Esophagus squamous epithelium (tissue), 5 donors: ENCODE data around the gene TCF3. TPM values are rescaled to one million over a fixed set of nuclear protein-coding genes. Genes with fewer than 3 reads are reported as not detected.

ENCODE experiments used
- DNase-seq: peaks from one replicate; lab custom pipeline; 2025; lab: John Stamatoyannopoulos, UW
- H3K27ac ChIP-seq, 4 donors: fragments of 200-600 bp; sonication (generic); one replicate each; pipeline ENCODE4 v1.5.1; 2016 to 2019; ENCODE audit warnings: mild to moderate bottlenecking in 1 of 4
- H3K27me3 ChIP-seq, 4 donors: fragments of 200-600 bp; sonication (generic); 1 replicate in 3 of 4; 2 replicates in 1 of 4; pipeline versions ENCODE4 v1.5.1 to v1.6.0; 2017 to 2021; ENCODE audit warnings: antibody characterized with exemption in 1 of 4
- H3K36me3 ChIP-seq, 3 donors: fragments of 200-600 bp; sonication (generic); one replicate each; pipeline ENCODE4 v1.5.1; 2016 to 2019
- H3K4me1 ChIP-seq, 3 donors: fragments of 200-600 bp; sonication (generic); one replicate each; pipeline ENCODE4 v1.5.1; 2017 to 2019
- H3K4me3 ChIP-seq, 4 donors: fragments of 200-600 bp; sonication (generic); 1 replicate in 3 of 4; 2 replicates in 1 of 4; pipeline ENCODE4 v1.5.1; 2016 to 2019; ENCODE audit warnings: mild to moderate bottlenecking in 2 of 4, moderate library complexity in 1 of 4
- H3K9me3 ChIP-seq, 3 donors: fragments of 200-600 bp; sonication (generic); one replicate each; pipeline ENCODE4 v1.5.1; 2016 to 2019
- CTCF ChIP-seq, 6 experiments: fragments of 450-650 bp in 4 of 6; fragments of 200-600 bp in 2 of 6; sonication (generic) in 2 of 6; IDR thresholded peaks; one replicate each; pipeline ENCODE4 v1.5.1; 2016 to 2019; ENCODE audit warnings: antibody characterized with exemption in 6 of 6, mild to moderate bottlenecking in 4 of 6, moderate library complexity in 4 of 6
- POLR2A ChIP-seq, 4 donors: fragments of 450-650 bp; IDR thresholded peaks; one replicate each; pipeline ENCODE4 v1.6.1; 2017; ENCODE audit warnings: antibody characterized with exemption in 4 of 4, mild to moderate bottlenecking in 4 of 4, moderate library complexity in 3 of 4
- WGBS, 2 donors: methylation state at CpG; one replicate each; pipeline ENCODE4 v1.1.5; 2018; 5-methylcytosine and 5-hydroxymethylcytosine counted together
- intact Hi-C: fragments of 100-400 bp; cut with DNase I; formaldehyde crosslinking; loops from one replicate; pipeline ENCODE4 v1.15.0; 2022
- total RNA-seq, 4 donors: library from RNA; depleted of rRNA; stranded (reverse); fragments of >200 nt; gene quantifications; one replicate each; pipeline ENCODE4 v1.1.0, GENCODE V29; 2016
- donor health status: DM: yes; HTN: yes; CAD: no.

The TCF3 gene
- total RNA-seq, 4 donors from 2014 or later = 29.9 to 66.0 (median 47.9) TPM

GRCh38 chr19:1650650-1651567 is 1.5 kb downstream of the TCF3 start:
- no peaks in the 10 kb centered on the region for H3K9me3 ChIP-seq
- TF ChIP-seq CTCF (IDR thresholded peaks at IDR 0.05) (no peak), POLR2A (IDR thresholded peaks at IDR 0.05) (no peak)
- no peaks in the 10 kb centered on the region for H3K27me3 ChIP-seq
- 2 to 11% methylated on average over 23 to 24 of the region's 36 CpGs for WGBS, 2 donors
- intact Hi-C loops = no loop called here
- peak overlapping the region; percentile 65 to 100 (median 99) for H3K27ac ChIP-seq
- peaks cover 0 to 35% (median 2%) of the 10 kb centered on the region in 3 donors for H3K36me3 ChIP-seq
- no peak for DNase-seq
- H3K4me3 ChIP-seq = peak overlapping the region; percentile 75 to 96 (median 88)
- peaks cover 8 to 57% (median 12%) of the 10 kb centered on the region in 3 donors for H3K4me1 ChIP-seq

GRCh38 chr19:1649706-1650649 is 2.4 kb downstream of the TCF3 start:
- intact Hi-C loops = no loop called here
- Histone ChIP-seq H3K4me1 (peaks cover 8 to 57% (median 12%) of the 10 kb centered on the region in 3 donors), H3K27me3 (no peaks in the 10 kb centered on the region), H3K9me3 (no peaks in the 10 kb centered on the region), H3K4me3 (peak overlapping the region in 2 of 4 donors; percentile 94 to 96), H3K36me3 (peaks cover 6 to 45% (median 10%) of the 10 kb centered on the region in 3 donors), H3K27ac (peak overlapping the region in 3 of 4 donors; percentile 7 to 98 (median 65))
- WGBS, 2 donors = 80 to 85% methylated on average over 4 to 11 of the region's 20 CpGs
- TF ChIP-seq POLR2A (IDR thresholded peaks at IDR 0.05) (no peak), CTCF (IDR thresholded peaks at IDR 0.05) (no peak)
- no peak for DNase-seq

DNA sequence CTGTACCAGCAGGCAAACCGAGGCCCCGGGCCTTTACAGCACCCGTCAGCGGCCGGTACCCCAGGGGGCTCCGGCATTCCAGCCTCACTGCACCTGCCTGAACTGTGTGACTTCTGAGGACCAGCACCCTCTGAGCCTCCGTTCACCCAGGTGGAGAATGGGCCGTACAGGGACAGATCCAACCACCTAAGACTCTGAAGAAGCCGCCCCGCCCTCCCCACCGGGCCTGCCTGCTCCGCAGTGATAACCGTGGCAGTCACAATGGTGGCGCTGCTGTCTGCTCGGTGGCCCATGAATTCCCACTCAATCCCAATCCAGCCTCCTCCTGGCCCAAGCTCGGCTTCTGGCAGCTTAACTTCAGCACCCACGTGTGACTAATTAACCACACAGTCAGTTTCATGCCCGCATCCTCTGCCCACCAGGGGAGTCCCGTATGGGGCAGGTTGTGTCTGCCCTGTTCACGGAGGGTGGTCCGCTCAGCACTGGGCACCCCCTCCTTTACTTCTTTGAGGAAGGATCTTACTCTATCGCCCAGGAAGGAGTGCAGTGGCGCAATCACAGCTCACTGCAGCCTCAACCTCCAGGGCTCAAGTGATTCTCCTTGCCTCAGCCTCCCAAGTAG is 3.4 kb downstream of the TCF3 start:
- 65 to 83% methylated on average over 13 to 18 of the region's 23 CpGs for WGBS, 2 donors
- intact Hi-C loops = no loop called here
- no peaks in the 10 kb centered on the region for H3K9me3 ChIP-seq
- peaks cover 8 to 57% (median 12%) of the 10 kb centered on the region in 3 donors for H3K4me1 ChIP-seq
- TF ChIP-seq POLR2A (IDR thresholded peaks at IDR 0.05) = no peak
- TF ChIP-seq CTCF (IDR thresholded peaks at IDR 0.05) = no peak
- H3K4me3 ChIP-seq = no peak overlapping the region
- peaks cover 6 to 54% (median 10%) of the 10 kb centered on the region in 3 donors for H3K36me3 ChIP-seq
- peak overlapping the region in 1 of 4 donors; percentile 44 for H3K27ac ChIP-seq
- H3K27me3 ChIP-seq = no peaks in the 10 kb centered on the region
- DNase-seq = no peak

- no peaks in the 10 kb centered on the region for H3K9me3 ChIP-seq
- WGBS, 2 donors = 60 to 88% methylated on average over 3 to 8 of the region's 10 CpGs
- H3K4me1 ChIP-seq = peaks cover 8 to 52% (median 12%) of the 10 kb centered on the region in 3 donors
- H3K36me3 ChIP-seq = peaks cover 6 to 60% (median 10%) of the 10 kb centered on the region in 3 donors
- H3K27ac ChIP-seq = peak overlapping the region in 1 of 4 donors; percentile 73
- H3K27me3 ChIP-seq = no peaks in the 10 kb centered on the region
- intact Hi-C loops = no loop called here
- peak overlapping the region in 1 of 4 donors; percentile 21 for H3K4me3 ChIP-seq
- TF ChIP-seq CTCF (IDR thresholded peaks at IDR 0.05) (no peak), POLR2A (IDR thresholded peaks at IDR 0.05) (no peak)
- DNase-seq = no peak
Observed at GRCh38 chr19:1648459-1648849, 4.0 kb downstream of the TCF3 start.
